SHP77 (cell line): ENCODE results near the gene LRMDA.

Experiments used
- DNase-seq, 2 experiments: peaks; one replicate each; lab custom pipeline; 2025; lab: John Stamatoyannopoulos, UW

The LRMDA gene

DNA sequence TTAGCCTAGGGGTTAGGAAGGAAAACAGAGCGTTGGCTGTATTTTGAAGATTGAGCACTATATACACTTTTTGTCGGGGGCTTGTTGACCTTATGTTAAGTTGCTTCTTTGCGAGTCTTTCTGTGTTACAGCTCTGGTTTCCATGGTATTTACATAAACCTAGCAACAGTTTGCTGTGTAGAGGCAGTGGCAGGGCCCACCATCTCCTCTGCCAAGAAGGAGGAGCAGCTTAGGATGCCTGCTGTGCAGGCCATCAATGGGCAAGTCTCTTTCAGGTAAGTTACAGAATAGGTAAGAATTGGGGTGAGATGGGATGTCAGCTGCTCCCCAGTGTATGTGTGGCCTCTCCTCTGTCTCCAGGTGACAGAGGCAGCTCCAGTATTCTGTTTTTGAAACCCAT lies 485.5 kb downstream of the LRMDA start:
- no peak for DNase-seq

DNA sequence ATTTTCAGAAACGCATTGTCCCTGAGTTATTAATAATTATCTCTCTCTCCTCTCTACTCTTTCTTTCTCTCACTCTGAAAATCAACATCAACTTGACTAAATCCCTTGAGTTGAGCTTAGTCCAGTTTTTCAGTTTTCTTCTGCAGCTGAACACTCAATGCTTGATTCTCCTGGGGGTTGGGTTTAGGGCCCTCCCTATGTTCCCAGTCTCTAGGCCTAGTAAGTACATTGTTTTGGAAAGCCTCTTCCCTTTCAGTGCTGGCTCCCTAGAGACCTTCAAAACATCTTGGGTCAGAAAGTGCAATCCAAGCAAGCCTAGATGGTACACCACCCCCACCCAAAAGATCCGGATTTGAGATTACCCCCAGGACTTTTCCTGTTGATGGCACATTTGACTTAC lies 488.5 kb downstream of the LRMDA start:
- DNase-seq = no peak

DNA sequence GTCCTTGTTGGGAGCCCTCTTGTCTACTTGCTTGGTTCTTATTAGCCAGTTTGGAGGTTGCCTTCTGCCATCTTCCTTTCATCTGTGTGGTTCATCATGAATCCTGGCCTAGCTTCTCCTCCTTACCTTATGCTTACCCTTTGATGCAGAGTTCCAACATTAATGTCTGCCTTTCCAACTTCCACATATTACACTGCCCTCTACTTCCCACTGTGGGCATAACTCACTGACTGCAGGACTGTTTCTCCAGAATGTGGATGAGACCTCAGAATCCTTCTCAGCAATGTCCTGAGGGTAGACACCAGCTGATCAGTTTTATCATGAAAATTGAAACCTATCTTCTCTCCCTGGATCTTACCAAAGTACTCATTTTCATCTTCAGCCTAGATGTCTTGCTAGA lies 491.0 kb downstream of the LRMDA start:
- DNase-seq = no peak

DNA sequence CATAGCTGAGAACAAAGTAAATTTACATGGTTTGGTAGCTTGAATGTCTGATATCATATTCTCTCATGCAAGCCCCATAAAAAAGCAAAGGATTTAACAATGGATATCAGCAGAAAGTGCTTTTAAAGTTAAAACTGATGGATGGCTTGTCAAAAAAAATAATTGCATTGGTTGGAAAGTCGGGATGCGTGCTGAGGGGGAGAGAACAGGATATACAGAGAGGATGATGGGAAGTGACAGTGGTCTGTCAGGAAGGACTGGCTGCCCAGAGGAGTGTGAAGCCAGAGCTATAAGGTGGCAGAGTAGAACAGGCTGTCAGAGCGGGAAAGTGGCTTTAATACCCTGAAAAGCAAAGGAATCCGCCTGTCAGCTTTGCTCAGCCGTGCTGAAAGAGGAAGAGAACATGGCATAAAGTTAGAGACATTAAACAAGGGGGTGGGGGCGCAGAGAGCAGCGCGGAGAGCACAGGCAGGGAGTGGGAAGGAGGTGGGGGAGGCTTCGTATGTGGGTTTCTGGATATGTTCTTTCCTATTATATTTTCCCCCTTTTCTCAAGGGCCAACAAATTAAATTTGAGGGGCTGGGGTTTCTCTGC lies 493.0 kb downstream of the LRMDA start:
- DNase-seq = no peak

DNA sequence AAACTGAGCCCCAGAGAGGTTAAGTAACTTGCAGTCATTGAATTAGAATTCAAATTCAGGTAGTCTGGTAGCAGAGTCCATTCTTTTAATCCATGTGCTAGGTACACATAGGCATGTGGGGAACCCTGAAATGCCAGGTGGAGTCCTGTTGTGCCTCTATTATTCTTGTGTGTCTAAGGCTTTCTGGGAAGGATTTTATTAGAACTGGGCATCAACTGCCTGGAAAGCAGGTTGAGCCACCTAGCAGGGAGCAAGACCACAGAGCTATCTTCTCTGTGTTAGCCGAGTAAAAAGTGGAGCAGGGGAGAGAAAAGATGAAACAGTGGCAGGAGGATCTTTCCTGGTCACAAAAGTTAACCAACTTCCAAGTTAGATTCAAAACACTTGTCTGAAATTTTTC lies 494.6 kb downstream of the LRMDA start:
- no peak for DNase-seq

DNA sequence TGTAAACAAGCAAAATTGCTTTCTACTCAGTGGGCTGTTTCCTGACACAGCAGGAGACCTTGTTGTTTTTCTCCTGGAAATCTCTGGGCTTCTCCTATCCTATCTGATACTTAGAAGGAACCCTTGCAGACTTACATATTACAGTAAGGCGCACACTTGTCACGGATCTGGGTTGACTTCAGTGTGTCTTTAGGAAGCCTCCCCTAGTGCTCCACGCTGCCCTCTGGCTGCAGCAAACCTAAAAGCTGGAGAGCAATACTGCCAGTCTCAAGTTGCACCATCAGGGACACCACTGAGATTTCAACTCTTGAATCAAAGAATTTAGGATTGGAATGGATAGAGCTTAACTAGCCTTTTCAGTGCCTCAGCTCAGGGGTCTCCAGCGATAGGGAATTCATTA lies 495.3 kb downstream of the LRMDA start:
- peak; percentile 12 to 14 for DNase-seq

DNA sequence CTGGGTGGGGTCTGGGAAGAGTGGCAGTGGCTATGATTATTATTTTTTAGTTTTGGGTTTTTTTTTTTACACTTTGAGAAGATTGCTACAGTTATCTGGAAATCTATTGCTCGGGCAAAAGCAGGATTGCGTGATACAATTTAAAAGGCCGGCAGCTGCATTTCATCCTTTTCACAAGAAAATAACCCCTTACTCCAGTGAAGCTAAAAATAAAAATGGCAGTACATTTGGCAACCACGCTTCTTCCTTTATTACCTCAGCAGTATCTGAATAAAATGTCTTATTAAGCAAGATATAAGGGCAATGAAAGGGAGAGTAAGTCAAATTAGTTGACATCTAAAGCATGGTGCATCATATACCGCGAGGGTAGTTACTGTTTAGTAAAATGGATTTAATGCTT lies 496.8 kb downstream of the LRMDA start:
- DNase-seq = no peak

DNA sequence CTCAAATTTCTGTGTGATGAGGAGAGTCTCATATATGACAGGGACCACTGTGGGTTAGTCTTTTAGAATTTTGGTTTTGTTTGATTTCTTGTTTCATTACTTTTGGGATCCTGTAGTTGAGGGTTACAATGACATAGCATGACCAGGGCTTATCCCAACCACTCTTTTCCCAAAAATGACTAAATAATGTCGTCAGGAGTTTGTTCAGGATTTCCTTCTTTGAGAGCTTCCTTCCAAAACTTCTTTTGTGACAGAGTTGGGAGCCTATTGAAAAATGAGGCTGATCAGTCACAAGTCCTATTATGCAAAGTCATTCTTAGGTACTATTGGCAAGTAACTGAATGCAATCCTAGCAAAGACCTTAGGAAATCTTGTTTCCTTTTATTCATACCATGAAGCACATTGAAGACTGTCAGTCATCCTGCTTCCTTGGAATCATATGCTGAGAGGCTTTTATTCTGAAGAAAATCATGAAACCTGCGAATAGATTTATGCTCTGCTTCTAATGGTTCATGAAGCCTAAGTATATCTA lies 498.3 kb downstream of the LRMDA start:
- DNase-seq = no peak

DNA sequence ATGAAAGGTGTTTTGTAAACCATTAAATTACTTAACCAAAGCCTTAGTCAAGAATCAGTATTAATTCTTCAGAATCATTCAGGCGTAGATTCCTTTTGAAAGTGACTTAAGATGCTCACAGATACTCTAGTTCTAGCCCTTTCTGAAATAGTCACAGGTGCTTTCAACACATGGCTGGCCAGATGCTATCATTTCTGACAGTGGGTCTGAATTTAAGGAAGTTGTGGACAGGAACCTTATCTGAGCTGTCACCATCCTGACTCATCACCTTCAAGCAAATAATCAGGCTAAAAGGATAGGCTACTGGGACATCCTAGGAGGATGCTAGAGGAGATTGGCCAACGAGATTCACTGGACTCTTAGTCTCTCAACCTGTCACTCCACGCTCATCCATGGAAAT lies 501.5 kb downstream of the LRMDA start:
- no peak for DNase-seq

DNA sequence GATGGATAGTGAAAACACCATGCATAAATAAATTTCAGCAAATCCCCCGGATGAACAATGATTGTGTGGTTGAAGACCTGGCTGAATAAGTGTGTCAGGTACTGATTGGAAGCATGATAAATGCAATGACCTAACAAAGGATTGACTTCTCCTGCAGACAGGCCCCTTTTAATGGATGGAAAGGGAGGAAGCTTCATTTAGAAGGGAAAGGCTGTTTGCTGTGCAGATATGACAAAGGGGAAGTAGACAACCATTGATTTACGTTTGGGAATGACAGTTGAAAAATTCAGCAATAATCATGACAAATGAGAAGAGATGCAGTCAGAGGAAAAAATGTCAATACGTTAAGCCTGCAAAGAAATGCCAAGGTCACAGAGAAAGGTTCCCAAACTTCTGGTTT lies 503.8 kb downstream of the LRMDA start:
- no peak for DNase-seq

DNA sequence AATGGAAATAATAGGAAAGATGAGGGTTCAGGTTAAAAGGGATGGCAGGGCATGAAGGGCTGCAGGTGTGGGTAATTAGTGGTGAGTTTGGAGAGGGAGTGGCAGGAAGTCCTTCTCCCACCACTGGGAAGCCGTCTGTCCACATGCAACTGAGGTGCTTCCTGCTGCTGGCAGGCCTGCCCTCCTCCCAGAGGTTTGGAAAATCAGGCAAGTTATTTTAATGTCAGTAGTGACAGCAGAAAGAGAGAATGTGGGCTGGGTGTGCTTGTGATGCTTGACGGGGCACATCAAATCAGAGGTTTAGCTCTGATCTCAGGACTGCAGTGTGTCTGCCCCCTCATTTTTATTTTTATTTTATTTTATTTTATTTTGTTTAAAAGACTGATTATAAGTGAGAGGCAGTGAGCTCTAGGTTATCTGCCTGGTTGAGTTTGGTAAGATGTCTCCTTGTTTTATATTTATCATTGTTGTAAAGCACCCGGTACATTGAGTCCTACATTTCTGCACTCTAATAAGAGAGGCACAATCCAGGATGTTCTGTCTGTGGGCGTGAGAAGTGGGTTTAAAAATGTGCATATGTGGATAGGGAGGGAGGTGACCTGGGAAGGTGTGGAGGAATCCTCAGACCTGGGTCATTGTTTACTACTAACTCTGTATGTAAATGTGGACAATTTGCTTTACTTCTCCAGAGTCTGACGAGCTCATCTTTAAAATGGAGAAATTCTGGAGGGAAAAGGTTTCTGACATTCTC lies 504.4 kb downstream of the LRMDA start:
- DNase-seq = no peak

DNA sequence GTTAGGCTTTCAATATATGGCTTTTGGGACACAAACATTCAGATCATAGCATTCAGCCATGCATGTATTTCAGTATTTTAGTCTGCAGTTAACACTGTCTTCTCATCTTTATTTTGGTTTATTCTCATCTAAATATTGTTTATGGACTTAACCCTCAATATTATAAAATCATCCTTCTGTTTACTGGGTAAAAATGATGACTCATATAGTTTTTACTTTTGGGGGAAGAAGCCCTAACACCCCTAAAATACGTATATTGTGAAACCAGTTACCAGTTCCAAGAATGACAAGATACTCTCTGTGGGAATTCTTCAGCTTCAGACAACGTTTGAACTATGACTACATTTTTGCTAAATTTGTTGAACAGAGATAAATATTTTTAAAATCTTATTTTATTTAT lies 505.4 kb downstream of the LRMDA start:
- no peak for DNase-seq

DNA sequence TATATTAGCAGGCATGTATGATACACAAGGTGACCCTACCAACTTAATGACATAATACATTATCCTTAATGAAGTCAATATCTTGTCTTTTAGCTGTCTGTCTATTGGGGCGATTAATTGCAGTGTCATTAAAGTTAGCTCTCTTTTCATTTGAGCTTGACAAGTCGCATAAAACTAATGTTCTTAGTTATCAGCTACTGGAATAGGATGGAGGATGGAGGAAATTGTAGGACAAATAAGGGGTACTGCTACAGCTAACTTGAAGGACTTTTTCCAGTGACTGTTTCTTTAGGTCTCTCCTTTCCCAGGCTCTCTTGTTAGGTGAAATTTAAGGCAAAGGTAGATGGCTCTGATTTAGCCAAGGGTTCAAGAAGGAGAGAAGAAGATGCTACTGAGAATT lies 506.4 kb downstream of the LRMDA start:
- no peak for DNase-seq

DNA sequence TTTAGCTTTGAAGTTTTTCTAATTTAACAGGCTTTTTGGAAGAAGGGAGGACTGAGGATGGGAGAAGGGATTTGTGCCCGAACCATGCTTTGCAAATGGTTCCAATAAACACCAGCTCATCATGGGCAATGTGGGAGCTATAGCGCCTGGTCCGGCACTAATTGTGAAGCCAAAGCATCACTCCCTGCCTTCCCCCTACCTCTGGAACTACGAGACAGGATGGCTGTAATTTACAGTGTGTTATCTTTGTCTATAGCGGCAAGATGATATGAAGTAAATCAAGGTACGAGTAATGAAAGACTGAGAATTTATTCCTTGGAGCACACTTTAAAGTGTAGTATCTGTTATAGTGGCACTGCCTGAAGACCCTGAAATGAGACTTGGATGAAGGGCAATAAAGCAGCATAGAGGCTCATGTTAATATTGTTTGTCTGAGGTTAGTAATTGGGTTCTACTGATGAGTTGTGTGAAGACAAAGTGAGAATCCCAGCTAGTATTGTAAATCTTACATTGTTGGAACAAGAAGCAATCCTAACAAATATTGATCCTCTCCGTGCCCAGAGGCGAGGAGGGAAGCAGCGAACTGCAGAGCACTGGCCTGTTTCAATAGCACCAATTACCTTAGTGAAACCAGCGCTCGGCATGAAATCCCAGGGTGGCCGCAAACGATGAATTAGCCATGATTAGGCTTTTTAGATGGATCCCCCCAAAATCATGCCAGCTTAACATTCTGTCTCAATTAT lies 507.1 kb downstream of the LRMDA start:
- DNase-seq = no peak

DNA sequence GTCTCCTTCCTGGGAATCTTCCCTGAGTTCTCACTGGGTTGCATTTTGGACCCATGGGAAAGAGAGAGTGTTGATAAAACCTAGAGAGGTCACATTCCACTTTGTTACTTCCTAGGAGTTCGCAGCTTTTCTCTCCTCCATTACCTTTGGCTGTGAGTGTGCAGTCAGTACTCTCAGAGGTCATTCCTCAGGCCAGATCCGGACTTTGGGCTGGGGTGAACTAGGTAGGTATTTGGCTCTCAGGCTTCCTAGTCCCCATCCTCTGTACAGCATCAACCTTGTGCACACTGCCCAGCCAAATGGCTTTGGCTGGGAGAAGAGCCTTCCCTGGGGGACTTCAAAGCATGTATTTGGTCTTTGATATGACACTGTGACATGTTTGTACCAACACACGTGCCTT lies 508.1 kb downstream of the LRMDA start:
- no peak for DNase-seq

DNA sequence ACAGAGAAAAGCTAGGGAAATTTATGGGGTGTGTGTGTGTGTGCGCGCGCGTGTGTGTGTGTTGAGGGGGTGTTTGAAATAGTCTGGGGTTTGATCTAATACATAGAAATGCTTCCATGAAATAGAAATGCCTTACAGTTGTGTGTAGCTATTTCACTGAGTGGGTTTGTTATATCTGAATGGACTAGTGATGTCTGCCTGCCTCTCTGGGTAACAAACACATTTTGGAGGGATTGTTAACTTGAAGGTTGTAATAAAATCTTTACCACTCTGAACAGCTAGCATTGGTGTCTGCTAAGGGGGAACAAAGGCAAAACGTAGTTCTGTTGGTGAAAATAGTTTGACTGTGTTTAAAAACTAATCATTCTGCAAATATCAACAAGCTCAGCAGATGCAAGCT lies 509.3 kb downstream of the LRMDA start:
- DNase-seq = no peak

DNA sequence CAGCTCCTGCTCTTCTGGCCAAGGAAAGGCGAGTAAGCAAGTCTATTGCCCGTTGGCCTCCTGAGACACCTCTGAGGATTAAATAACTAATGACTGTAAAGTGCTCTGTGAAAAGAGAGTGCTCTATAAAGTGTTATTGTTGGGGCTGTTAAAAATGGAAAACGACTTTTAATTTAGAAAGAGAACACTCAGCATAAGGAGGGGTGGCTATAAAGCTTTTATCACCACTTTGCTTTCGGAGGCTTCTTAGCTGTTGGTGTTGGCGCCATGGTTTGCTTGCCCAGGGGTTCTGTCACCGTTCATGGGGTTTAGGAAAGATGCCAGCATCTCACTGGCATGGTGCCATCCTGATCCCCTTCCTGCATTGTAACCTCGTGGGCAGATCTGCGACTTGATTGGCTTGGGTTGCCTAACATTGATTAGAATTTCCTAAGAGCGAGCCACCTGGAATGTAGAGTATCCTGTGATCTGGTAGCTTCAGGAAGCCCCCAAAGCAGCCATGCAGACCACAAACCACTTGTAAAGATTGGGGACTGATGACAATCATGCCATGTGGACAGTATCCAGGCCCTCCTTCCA lies 509.9 kb downstream of the LRMDA start:
- no peak for DNase-seq

DNA sequence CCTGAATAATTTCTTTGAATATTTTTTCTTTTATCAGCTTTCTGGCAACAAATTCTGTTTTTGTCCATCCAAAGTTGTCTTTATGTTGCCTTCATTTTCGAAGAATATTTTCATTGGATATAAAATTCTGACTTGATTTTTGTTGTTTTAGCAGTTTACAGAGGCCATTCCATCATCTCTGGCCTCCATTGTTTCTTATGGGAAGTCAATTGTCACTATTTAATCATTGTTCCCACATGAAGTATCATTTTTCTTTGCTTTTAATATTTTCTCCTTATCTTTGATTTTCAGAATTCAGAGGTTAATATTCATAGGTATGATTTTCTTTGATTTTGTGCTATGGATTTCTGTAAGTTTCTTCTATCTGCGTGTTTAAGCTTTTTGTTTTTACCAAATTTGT lies 512.6 kb downstream of the LRMDA start:
- DNase-seq = no peak

DNA sequence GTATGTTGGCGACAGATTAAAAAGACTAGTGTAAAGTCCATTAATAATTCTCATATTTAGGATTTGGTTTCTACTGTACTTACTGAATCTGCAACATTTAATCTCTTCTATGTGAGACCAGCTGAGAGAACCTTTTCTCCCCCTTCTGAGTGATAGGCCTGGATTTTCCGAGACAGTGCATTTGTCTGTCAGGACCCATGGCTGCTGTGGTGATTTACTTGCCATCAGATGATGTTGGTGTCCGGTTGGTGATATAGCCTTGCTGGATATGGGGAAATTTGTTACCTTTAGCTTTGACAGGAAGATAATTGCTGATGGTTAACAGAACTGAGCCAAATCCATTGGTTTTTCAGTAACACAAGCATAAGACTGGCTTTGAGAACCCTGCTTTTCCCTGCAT lies 517.2 kb downstream of the LRMDA start:
- DNase-seq = no peak

DNA sequence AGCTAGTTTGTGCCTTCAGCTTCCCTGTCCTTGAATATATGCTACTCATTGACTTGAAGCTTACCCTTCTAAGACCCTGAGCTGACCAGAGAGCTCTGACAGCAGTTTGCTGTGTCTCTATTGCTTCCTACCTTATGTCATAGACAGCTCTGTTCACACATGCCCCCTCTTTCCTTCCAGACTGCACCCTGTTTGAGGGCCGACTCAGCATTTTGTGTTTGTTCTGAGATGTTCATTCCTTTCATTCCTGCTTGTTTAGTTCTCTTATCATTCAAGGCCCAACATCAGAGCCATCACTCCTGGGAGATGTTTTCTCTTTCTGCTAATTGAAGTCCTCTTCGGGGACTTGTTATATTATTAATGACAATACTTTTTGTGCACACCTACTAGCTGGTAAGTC lies 518.9 kb downstream of the LRMDA start:
- no peak for DNase-seq

DNA sequence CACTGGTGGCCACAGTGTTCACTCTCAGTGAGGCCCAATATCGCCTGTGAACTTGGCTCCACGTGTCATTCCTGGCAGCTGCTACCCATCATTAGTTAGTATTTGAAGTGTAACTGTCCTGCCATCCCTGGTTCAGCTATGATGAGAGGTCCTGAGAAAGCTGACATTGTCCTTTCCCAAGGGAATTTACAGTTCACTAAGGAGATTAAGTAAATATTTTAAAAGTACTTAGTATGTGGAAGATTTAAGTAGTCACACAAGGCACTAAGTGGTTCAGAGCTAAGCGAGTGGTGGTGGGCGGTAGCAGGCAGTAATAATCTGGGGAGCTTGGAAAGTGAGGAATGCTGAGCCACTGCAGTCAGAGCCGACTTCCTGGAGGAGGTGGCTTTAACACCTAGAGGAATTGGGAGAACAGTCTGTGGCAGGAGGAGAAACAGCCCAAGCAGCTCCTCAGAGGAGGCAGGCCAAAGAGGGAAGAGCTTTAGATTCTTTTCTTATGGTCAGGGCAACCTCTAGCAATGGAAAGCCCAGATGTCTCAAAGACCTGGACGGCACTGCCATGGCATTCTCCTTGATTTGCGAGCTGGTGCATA lies 519.7 kb downstream of the LRMDA start:
- no peak for DNase-seq

DNA sequence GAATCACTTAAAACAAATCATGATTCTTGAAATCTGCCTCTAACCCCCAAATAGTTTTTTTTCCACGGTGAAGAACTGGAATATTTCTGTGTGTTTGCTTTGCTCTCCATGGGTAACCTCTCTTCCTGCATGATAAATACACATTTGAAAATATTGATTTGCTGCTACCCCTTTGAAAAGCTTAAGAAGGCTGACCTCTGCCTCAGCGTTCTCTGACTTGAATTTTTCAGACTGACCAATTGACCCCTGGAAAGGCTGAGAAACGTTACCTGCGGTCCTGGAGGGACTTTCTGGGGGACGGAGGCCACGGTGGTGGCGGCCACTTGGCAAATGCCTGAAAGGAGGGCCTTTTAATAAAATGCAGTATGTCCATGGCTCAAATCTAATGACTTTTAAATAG lies 520.2 kb downstream of the LRMDA start:
- DNase-seq = no peak
